ENCODE data around the gene SLC25A21.

DNA sequence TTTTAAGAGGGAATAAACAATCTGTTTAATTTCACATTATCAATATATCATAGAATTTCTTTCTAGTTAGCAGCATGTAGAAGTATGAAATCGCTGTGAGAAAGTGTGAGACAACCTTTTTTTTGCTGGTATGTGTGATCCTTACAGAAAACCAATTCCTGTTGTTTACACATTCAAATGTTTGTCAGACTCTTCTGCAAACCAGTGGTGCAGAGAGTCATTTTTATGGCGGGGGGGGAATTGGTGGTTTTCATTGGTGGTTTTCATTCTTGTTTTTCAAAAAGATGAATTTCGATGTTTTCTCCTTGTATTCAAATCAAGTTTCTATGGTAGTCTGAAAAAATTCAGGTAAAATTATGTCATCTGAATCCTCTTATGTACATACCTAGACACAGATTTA is 57.8 kb downstream of the SLC25A21 start:
- TF ChIP-seq EP300 (IDR thresholded peaks at IDR 0.05): no peak
- TF ChIP-seq, protein P1, sequence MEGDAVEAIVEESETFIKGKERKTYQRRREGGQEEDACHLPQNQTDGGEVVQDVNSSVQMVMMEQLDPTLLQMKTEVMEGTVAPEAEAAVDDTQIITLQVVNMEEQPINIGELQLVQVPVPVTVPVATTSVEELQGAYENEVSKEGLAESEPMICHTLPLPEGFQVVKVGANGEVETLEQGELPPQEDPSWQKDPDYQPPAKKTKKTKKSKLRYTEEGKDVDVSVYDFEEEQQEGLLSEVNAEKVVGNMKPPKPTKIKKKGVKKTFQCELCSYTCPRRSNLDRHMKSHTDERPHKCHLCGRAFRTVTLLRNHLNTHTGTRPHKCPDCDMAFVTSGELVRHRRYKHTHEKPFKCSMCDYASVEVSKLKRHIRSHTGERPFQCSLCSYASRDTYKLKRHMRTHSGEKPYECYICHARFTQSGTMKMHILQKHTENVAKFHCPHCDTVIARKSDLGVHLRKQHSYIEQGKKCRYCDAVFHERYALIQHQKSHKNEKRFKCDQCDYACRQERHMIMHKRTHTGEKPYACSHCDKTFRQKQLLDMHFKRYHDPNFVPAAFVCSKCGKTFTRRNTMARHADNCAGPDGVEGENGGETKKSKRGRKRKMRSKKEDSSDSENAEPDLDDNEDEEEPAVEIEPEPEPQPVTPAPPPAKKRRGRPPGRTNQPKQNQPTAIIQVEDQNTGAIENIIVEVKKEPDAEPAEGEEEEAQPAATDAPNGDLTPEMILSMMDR (IDR thresholded peaks at IDR 0.05): no peak
